ENCODE measurements around the gene CLTCL1. TPM values are rescaled to one million over a fixed set of nuclear protein-coding genes. Genes with fewer than 3 reads are reported as not detected.
A peak's percentile ranks its signal among the peaks of the same experiment; 100 is the strongest.

The CLTCL1 gene
- total RNA-seq, 1 donor from 2014 or later = 4.3 TPM

DNA sequence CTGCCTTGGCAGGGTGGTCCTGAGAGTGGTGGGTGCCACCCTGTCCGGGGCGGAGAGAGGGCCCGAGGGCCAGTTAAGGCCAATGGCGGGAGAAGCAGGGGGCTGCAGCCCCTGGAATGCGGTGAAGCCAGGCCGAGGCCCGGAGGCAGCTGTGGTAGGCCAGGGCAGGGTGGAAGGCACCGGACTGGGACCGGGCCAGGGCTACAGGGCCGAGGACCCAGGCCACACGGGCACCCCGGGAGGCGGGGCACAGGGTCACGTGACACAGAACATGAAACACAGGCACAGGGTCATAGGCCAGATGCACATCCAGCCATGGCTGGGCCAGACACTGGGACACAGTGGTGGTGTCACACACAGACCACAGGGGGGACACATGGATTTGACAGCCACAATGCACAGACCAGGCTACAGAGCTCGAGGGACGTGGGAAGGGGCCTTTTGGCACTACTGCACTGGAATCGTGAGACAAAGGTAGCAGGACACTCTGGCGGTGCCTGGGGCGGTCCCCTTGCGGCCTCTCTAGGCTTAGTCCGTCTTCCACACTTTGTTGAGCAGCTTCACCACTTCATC lies 115.8 kb downstream of the CLTCL1 start:
- no peak overlapping the region for H3K4me3 ChIP-seq (ENCODE audit: low read depth, low read length)
- no peak for TF ChIP-seq CTCF (conservative IDR thresholded peaks at IDR 0.05; ENCODE audit: low read depth, low read length)
- DNase-seq (ENCODE audit: low read depth) = no peak

GRCh38 chr22:19175026-19175601 lies 116.4 kb downstream of the CLTCL1 start:
- no peak for TF ChIP-seq CTCF (conservative IDR thresholded peaks at IDR 0.05; ENCODE audit: low read depth, low read length)
- no peak overlapping the region for H3K4me3 ChIP-seq (ENCODE audit: low read depth, low read length)
- DNase-seq (ENCODE audit: low read depth) = no peak

DNA sequence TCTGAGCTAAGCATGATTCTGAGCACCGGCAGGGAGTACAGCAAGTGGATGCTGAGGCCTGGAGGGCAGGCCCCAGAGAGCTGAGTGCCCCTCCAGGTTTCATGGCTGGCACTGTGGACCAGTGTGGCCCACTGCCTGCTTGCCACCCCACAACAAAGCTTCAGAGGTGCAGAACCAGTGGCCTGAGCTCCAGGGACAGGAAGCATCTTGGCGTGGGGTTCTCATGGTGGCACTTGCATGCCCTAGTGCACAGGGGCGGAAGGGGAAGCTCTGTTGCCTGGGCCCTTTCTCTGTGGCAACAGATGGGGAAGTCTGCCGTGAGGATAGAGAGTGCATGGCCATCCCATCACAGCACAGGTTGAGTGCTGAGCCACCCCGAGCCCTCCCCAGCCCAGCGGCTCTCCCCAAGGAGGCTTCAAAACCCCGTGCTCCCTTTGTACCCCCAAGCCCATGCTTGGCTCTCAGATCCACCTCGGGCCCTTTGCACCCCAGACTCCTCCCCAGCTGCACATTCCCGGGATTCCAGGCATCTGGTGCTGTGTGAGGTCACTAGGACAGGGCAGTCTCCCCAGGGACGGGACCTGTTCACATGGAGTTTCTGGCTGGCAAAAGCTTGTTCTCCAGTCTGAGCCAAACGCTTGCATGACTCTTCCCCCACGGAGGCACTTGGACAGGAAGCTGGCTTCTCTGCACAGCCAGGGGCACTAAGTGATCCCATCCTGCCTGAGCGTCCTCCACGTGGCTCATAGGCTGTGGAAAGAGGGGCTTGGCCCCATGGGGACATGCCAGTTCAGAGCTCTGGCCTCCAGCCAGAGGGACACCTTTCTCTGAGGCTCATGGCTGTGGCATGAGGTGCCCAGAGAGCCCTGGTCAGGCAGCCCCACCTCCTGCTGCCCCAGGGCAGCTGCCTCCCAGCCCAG lies 117.2 kb downstream of the CLTCL1 start:
- H3K4me3 ChIP-seq (ENCODE audit: low read depth, low read length) = no peak overlapping the region
- DNase-seq (ENCODE audit: low read depth) = peak; percentile 25
- TF ChIP-seq CTCF (conservative IDR thresholded peaks at IDR 0.05; ENCODE audit: low read depth, low read length) = no peak

DNA sequence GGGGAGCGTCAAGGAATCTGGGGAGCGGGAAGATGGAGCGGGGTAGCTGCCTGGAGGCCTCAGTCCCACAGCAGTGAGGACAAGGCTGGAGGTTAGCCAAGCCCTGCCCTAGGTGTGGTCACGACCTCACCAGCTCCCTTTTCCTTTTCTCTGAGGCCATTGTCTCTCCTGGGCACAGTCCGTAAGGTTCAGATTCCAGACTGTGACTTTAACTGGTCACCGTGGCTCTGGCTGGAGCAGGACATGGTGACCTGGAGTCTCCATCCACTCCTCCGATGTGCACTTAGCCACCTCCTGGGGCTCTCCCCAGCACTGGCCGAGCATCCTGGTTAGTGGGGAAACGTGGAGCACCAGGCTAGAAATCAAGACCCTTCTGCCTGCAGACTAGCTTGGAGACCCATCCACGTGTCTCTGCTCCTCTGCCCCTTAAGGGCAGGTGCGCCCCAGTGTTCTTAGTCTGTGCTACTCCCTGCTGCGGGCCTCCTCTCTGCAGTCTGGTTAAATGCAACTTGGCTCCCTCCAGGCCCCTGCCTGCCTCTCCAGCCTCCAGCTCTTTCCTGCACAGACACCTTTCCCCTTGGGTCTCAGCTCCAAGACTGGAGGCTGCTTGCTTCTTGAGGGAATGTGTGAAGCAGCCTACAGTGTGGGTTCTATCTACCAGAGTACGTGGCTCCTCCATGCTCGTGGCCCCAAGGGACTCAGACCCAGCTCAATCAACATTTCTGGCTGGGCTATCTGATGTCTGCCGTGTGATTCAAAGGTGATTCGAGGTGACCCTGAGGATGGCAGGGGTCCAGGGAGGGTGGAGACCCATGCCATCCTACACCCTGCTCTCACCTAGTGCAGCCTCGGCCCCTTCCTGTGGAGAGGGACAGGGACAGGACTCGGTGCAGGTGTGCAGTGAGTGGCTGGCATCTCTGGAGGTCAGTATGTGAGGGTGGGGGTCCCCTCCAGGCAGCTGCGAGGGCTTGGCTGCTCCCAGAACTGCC lies 118.2 kb downstream of the CLTCL1 start:
- peak overlapping the region; percentile 99 for H3K4me3 ChIP-seq (ENCODE audit: low read depth, low read length)
- no peak for TF ChIP-seq CTCF (conservative IDR thresholded peaks at IDR 0.05; ENCODE audit: low read depth, low read length)

GRCh38 chr22:19172213-19173046 lies 119.1 kb downstream of the CLTCL1 start:
- peak overlapping the region; percentile 99 for H3K4me3 ChIP-seq (ENCODE audit: low read depth, low read length)
- TF ChIP-seq CTCF (conservative IDR thresholded peaks at IDR 0.05; ENCODE audit: low read depth, low read length) = no peak
- no peak for DNase-seq (ENCODE audit: low read depth)

More for the DNA sequence above, 118.2 kb downstream of the CLTCL1 start:
- DNase-seq (ENCODE audit: low read depth) = no peak

DNA sequence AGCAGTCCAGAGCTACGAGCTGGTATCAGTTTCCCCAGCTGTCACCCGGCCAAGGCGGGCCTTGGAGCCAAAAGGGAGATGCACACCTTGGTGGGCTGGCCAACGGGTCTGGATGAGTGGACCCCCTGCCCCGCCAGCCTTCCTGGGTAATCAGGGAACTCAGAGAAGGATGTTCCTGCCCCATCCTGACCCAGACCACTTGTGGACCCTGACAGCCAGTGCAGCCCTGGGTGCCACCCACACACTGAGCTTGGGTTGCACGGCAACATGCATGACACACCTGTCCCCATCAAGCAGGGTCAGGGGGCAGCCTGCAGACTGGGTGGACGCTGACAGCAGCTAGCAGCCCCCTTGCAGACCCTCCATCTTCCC lies 121.6 kb downstream of the CLTCL1 start:
- peak overlapping the region; percentile 42 for H3K4me3 ChIP-seq (ENCODE audit: low read depth, low read length)
- no peak for DNase-seq (ENCODE audit: low read depth)
- no peak for TF ChIP-seq CTCF (conservative IDR thresholded peaks at IDR 0.05; ENCODE audit: low read depth, low read length)
